ENCODE results near the gene HOMER1.

Gene HOMER1

GRCh38 chr5:79505138-79505537 is 8.8 kb downstream of the HOMER1 start:
- TF ChIP-seq Cebpa-rat (IDR thresholded peaks at IDR 0.05) = no peak
- Histone ChIP-seq H3K27ac (no peak overlapping the region), H3K9me3 (replicated peaks in 1 of 11) (peaks cover 0 to 14% (median 8%) of the 10 kb centered on the region in 11 experiments; a peak in 6 of 22 replicates), H3K4me3 (no peak overlapping the region), H3K27me3 (no peaks in the 10 kb centered on the region), H3K4me1 (peaks cover 20 to 30% (median 27%) of the 10 kb centered on the region in 10 experiments), H3K9ac (no peak overlapping the region), H3K4me2 (no peak overlapping the region), H4K20me1 (peaks cover 0 to 33% (median 14%) of the 10 kb centered on the region in 11 experiments; a peak in 14 of 22 replicates), H3K36me3 (peaks cover 0 to 30% (median 19%) of the 10 kb centered on the region in 11 experiments; a peak in 15 of 22 replicates)

- Histone ChIP-seq H4K20me1 (peaks cover 0 to 27% (median 5%) of the 10 kb centered on the region in 11 experiments; a peak in 9 of 22 replicates), H3K4me2 (no peak overlapping the region), H3K27ac (no peak overlapping the region), H3K4me1 (peaks cover 13 to 18% (median 15%) of the 10 kb centered on the region in 10 experiments), H3K4me3 (no peak overlapping the region), H3K36me3 (peaks cover 0 to 30% (median 19%) of the 10 kb centered on the region in 11 experiments; a peak in 15 of 22 replicates), H3K27me3 (no peaks in the 10 kb centered on the region), H3K9me3 (replicated peaks in 1 of 11) (peaks cover 0 to 14% (median 8%) of the 10 kb centered on the region in 11 experiments; a peak in 6 of 22 replicates), H3K9ac (no peak overlapping the region)
- TF ChIP-seq Cebpa-rat (IDR thresholded peaks at IDR 0.05) = no peak
Measured at GRCh38 chr5:79503794-79504495, 10.0 kb downstream of the HOMER1 start.

- H3K27me3 ChIP-seq = no peaks in the 10 kb centered on the region
- H3K36me3 ChIP-seq = peaks cover 0 to 23% (median 11%) of the 10 kb centered on the region in 11 experiments; a peak in 14 of 22 replicates
- no peak overlapping the region for H3K4me2 ChIP-seq
- H4K20me1 ChIP-seq = peaks cover 0 to 13% (median 0%) of the 10 kb centered on the region in 11 experiments; a peak in 3 of 22 replicates
- H3K27ac ChIP-seq = no peak overlapping the region
- no peak overlapping the region for H3K9ac ChIP-seq
- peaks cover 0 to 9% (median 8%) of the 10 kb centered on the region in 11 experiments; a peak in 5 of 22 replicates for H3K9me3 ChIP-seq (replicated peaks in 1 of 11)
- no peaks in the 10 kb centered on the region; a peak in 1 of 20 replicates for H3K4me1 ChIP-seq
- no peak overlapping the region for H3K4me3 ChIP-seq
- TF ChIP-seq Cebpa-rat (IDR thresholded peaks at IDR 0.05) = no peak
Measured at GRCh38 chr5:79499640-79500273, 14.2 kb downstream of the HOMER1 start.

GRCh38 chr5:79495311-79495710 is 18.6 kb downstream of the HOMER1 start:
- TF ChIP-seq Cebpa-rat (IDR thresholded peaks at IDR 0.05) = no peak
- H3K27me3 ChIP-seq = no peaks in the 10 kb centered on the region
- no peaks in the 10 kb centered on the region for H3K4me1 ChIP-seq
- no peak overlapping the region for H3K4me2 ChIP-seq
- no peak overlapping the region for H3K4me3 ChIP-seq
- no peak overlapping the region for H3K27ac ChIP-seq
- H3K9ac ChIP-seq = no peak overlapping the region
- peaks cover 0 to 11% (median 0%) of the 10 kb centered on the region in 11 experiments; a peak in 4 of 22 replicates for H4K20me1 ChIP-seq
- H3K9me3 ChIP-seq (replicated peaks in 1 of 11) = no peaks in the 10 kb centered on the region
- H3K36me3 ChIP-seq = peaks cover 0 to 4% (median 0%) of the 10 kb centered on the region in 11 experiments; a peak in 3 of 22 replicates

- no peaks in the 10 kb centered on the region for H3K4me1 ChIP-seq
- H3K27ac ChIP-seq = no peak overlapping the region
- no peak for TF ChIP-seq Cebpa-rat (IDR thresholded peaks at IDR 0.05)
- H3K27me3 ChIP-seq = no peaks in the 10 kb centered on the region
- H3K9me3 ChIP-seq (replicated peaks in 1 of 11) = no peaks in the 10 kb centered on the region
- peaks cover 0 to 4% (median 0%) of the 10 kb centered on the region in 11 experiments; a peak in 3 of 22 replicates for H3K36me3 ChIP-seq
- H3K9ac ChIP-seq = no peak overlapping the region
- H3K4me3 ChIP-seq = no peak overlapping the region
- H4K20me1 ChIP-seq = peaks cover 0 to 9% (median 0%) of the 10 kb centered on the region in 11 experiments; a peak in 4 of 22 replicates
- H3K4me2 ChIP-seq = no peak overlapping the region
Measured at GRCh38 chr5:79493596-79494345, 20.2 kb downstream of the HOMER1 start.

- Histone ChIP-seq H3K9ac (no peak overlapping the region), H3K27ac (no peak overlapping the region), H3K27me3 (no peaks in the 10 kb centered on the region), H4K20me1 (no peaks in the 10 kb centered on the region; a peak in 1 of 22 replicates), H3K4me2 (no peak overlapping the region), H3K4me3 (no peak overlapping the region), H3K9me3 (replicated peaks in 1 of 11) (peaks cover 0 to 3% (median 0%) of the 10 kb centered on the region in 11 experiments; a peak in 1 of 22 replicates), H3K36me3 (peaks cover 0 to 4% (median 0%) of the 10 kb centered on the region in 11 experiments; a peak in 3 of 22 replicates), H3K4me1 (no peaks in the 10 kb centered on the region)
- no peak for TF ChIP-seq Cebpa-rat (IDR thresholded peaks at IDR 0.05)
Measured at GRCh38 chr5:79491690-79492317, 22.1 kb downstream of the HOMER1 start.

GRCh38 chr5:79490323-79490936 is 23.5 kb downstream of the HOMER1 start:
- Histone ChIP-seq H3K9ac (no peak overlapping the region), H3K4me2 (no peak overlapping the region), H3K4me3 (no peak overlapping the region), H3K4me1 (no peaks in the 10 kb centered on the region), H3K9me3 (replicated peaks in 1 of 11) (peaks cover 0 to 17% (median 4%) of the 10 kb centered on the region in 11 experiments; a peak in 9 of 22 replicates), H4K20me1 (no peaks in the 10 kb centered on the region; a peak in 1 of 22 replicates), H3K36me3 (peaks cover 0 to 11% (median 0%) of the 10 kb centered on the region in 11 experiments; a peak in 4 of 22 replicates), H3K27ac (no peak overlapping the region), H3K27me3 (no peaks in the 10 kb centered on the region)
- no peak for TF ChIP-seq Cebpa-rat (IDR thresholded peaks at IDR 0.05)

- Histone ChIP-seq H3K27ac (no peak overlapping the region), H3K9me3 (replicated peaks in 1 of 11) (peaks cover 4 to 20% (median 10%) of the 10 kb centered on the region in 11 experiments; a peak in 18 of 22 replicates), H3K4me3 (no peak overlapping the region), H3K27me3 (no peaks in the 10 kb centered on the region), H3K36me3 (peaks cover 0 to 14% (median 4%) of the 10 kb centered on the region in 11 experiments; a peak in 10 of 22 replicates), H3K9ac (no peak overlapping the region), H3K4me1 (no peaks in the 10 kb centered on the region), H3K4me2 (no peak overlapping the region), H4K20me1 (no peaks in the 10 kb centered on the region; a peak in 1 of 22 replicates)
- TF ChIP-seq Cebpa-rat (IDR thresholded peaks at IDR 0.05) = no peak
Measured at GRCh38 chr5:79489773-79490172, 24.2 kb downstream of the HOMER1 start.

All from BLaER1 treated with 17β-estradiol and CSF1 and Interleukin-3, amounts not matched to agents 10 nM and 100 nM (cell line).